GM12878 (cell line): ENCODE results near the gene SVIP. TPM values are rescaled to one million over a fixed set of nuclear protein-coding genes. Genes with fewer than 3 reads are reported as not detected.

Experiments
- ATAC-seq: fragments of 200-7000 bp; cut with Tn5 transposase; 3 replicates; pipeline ENCODE4 v1.9.1; 2020; ENCODE audit warnings: mild to moderate bottlenecking, moderate library complexity
- BruUV-seq: library from RNA; stranded (reverse); fragments of 400-500 nt; replicated peaks from 2 replicates; lab custom pipeline; 2021; lab: Mats Ljungman, UMichigan
- CTCF ChIA-PET: fragments of 300-600 bp; sonication (Branson Sonifier 250); formaldehyde crosslinking; extraction: SDS; loops from one replicate; lab custom pipeline; 2021; ENCODE audit warnings: inconsistent platforms; lab: Yijun Ruan, JAX
- POLR2A ChIA-PET: fragments of 350-600 bp; formaldehyde crosslinking; extraction: SDS; loops from one replicate; lab custom pipeline; 2021; ENCODE audit warnings: inconsistent platforms; lab: Charles Lee
- RAD21 ChIA-PET: fragments of 300-600 bp; sonication (Branson Sonifier 250); formaldehyde crosslinking; loops from one replicate; lab custom pipeline; 2023; ENCODE audit warnings: antibody characterized with exemption; ENCODE audit not compliant: unreplicated experiment; lab: Charles Lee
- SMC1A ChIA-PET: fragments of 300-600 bp; sonication (Branson Sonifier 250); formaldehyde crosslinking; loops from one replicate; lab custom pipeline; 2023; ENCODE audit not compliant: unreplicated experiment, uncharacterized antibody; lab: Charles Lee
- DNase-seq: peaks from one replicate; pipeline ENCODE4 v3.0.0-alpha.2; 2011; ENCODE audit warnings: low read depth, low spot score
- FAIRE-seq: peaks from 3 replicates; lab custom pipeline; 2011; peaks lifted over from hg19 to GRCh38; lab: Jason Lieb, UNC
- H2AFZ ChIP-seq: 2 replicates; pipeline ENCODE4 v1.6.0; 2011; ENCODE audit warnings: low read depth, low read length, control low read depth; ENCODE audit not compliant: control insufficient read depth
- H3K27ac ChIP-seq: 2 replicates; pipeline ENCODE4 v1.5.1; 2011; ENCODE audit warnings: control low read depth; ENCODE audit not compliant: control insufficient read depth, insufficient read depth
- H3K27me3 ChIP-seq, 2 experiments: replicated peaks in 1 of 2; 2 replicates each; pipeline versions ENCODE4 v1.6.0 to v1.6.1; 2011; ENCODE audit warnings: low read length in 1 of 2; ENCODE audit not compliant: control insufficient read depth in 2 of 2, insufficient read depth in 2 of 2
- H3K36me3 ChIP-seq, 2 experiments: 2 replicates each; pipeline ENCODE4 v1.5.1; 2011; ENCODE audit warnings: low read length in 1 of 2; ENCODE audit not compliant: control insufficient read depth in 2 of 2, insufficient read depth in 2 of 2
- H3K4me1 ChIP-seq: 2 replicates; pipeline ENCODE4 v1.6.1; 2011; ENCODE audit warnings: mild to moderate bottlenecking, low read length, moderate library complexity, mixed read lengths; ENCODE audit not compliant: control insufficient read depth, insufficient read depth
- H3K4me2 ChIP-seq: 2 replicates; pipeline ENCODE4 v1.6.0; 2011; ENCODE audit warnings: control low read depth; ENCODE audit not compliant: control insufficient read depth, insufficient read depth
- H3K4me3 ChIP-seq: fragments of 200-600 bp; sonication (generic); 2 replicates; pipeline ENCODE4 v1.5.1; 2016
- H3K79me2 ChIP-seq: 2 replicates; pipeline ENCODE4 v1.6.0; 2011; ENCODE audit warnings: low read length; ENCODE audit not compliant: control insufficient read depth, insufficient read depth
- H3K9ac ChIP-seq: 2 replicates; pipeline ENCODE4 v1.8.0; 2011; ENCODE audit warnings: low read length, control low read depth, mixed read lengths; ENCODE audit not compliant: control insufficient read depth, insufficient read depth
- H3K9me3 ChIP-seq: replicated peaks from 3 replicates; pipeline ENCODE4 v1.5.1; 2011; ENCODE audit warnings: mild to moderate bottlenecking, low read length; ENCODE audit not compliant: control insufficient read depth, insufficient read depth
- H4K20me1 ChIP-seq: 2 replicates; pipeline ENCODE4 v1.6.0; 2011; ENCODE audit not compliant: control insufficient read depth, insufficient read depth
- ATF3 ChIP-seq: IDR thresholded peaks from 2 replicates; pipeline ENCODE4 v1.6.1; 2011; ENCODE audit warnings: low read depth, mild to moderate bottlenecking, low read length, moderate library complexity, borderline replicate concordance; ENCODE audit errors: extremely low read depth
- CEBPZ ChIP-seq: fragments of 150-350 bp; IDR thresholded peaks from 2 replicates; pipeline ENCODE4 v1.6.1; 2016; ENCODE audit warnings: low read depth, low read length
- GATAD2B ChIP-seq: fragments of 450-650 bp; conservative IDR thresholded peaks from 2 replicates; pipeline ENCODE4 v1.6.1; 2017; ENCODE audit warnings: low read depth, mild to moderate bottlenecking, moderate library complexity
- IRF3 ChIP-seq: fragments of 450-650 bp; IDR thresholded peaks from 2 replicates; pipeline ENCODE4 v1.6.1; 2014; ENCODE audit warnings: mild to moderate bottlenecking
- KDM1A ChIP-seq: fragments of 200-600 bp; sonication (generic); IDR thresholded peaks from 2 replicates; pipeline ENCODE4 v1.6.1; 2016; ENCODE audit warnings: borderline replicate concordance
- MEF2A ChIP-seq: IDR thresholded peaks from 2 replicates; pipeline ENCODE4 v1.6.1; 2011; ENCODE audit warnings: low read depth, mild to moderate bottlenecking, low read length, moderate library complexity; ENCODE audit not compliant: insufficient read depth
- MEF2B ChIP-seq: fragments of 450-650 bp; IDR thresholded peaks from 2 replicates; pipeline ENCODE4 v1.6.1; 2018; ENCODE audit warnings: mild to moderate bottlenecking, moderate library complexity; ENCODE audit not compliant: partially characterized antibody, poor library complexity, severe bottlenecking
- PML ChIP-seq: IDR thresholded peaks from 2 replicates; pipeline ENCODE4 v1.6.1; 2012; ENCODE audit warnings: low read length, inconsistent platforms
- RAD51 ChIP-seq: fragments of 450-650 bp; IDR thresholded peaks from 2 replicates; pipeline ENCODE4 v1.6.1; 2016; ENCODE audit warnings: moderate library complexity, mild to moderate bottlenecking, inconsistent platforms
- SIN3A ChIP-seq: IDR thresholded peaks from 2 replicates; pipeline ENCODE4 v1.6.1; 2012; ENCODE audit warnings: low read depth, low read length, improper control_type of control experiment
- SMAD1 ChIP-seq: fragments of 450-650 bp; IDR thresholded peaks from 2 replicates; pipeline ENCODE4 v1.6.1; 2018; ENCODE audit warnings: mild to moderate bottlenecking, low read depth; ENCODE audit not compliant: partially characterized antibody
- SMAD5 ChIP-seq: IDR thresholded peaks from 2 replicates; pipeline ENCODE4 v1.6.1; 2016; ENCODE audit warnings: antibody characterized with exemption, low read depth
- SP1 ChIP-seq: IDR thresholded peaks from one replicate; pipeline ENCODE4 v1.6.1; 2011; ENCODE audit warnings: low read depth, low read length
- ZNF217 ChIP-seq: fragments of 450-650 bp; IDR thresholded peaks from 2 replicates; pipeline ENCODE4 v1.6.1; 2017; ENCODE audit warnings: antibody characterized with exemption, mild to moderate bottlenecking
- WGBS: methylation state at CpG from one replicate; pipeline ENCODE4 v1.1.6; 2016; ENCODE audit warnings: low lambda C conversion rate; ENCODE audit not compliant: insufficient replicate concordance, insufficient coverage; ENCODE audit errors: missing lambda C conversion rate; 5-methylcytosine and 5-hydroxymethylcytosine counted together
- in situ Hi-C: fragments of 300-500 bp; cut with MboI; formaldehyde crosslinking; loops from 9 replicates; pipeline ENCODE4 v1.14.3; 2018; ENCODE audit warnings: mixed read lengths
- intact Hi-C: fragments of 100-400 bp; cut with micrococcal nuclease; formaldehyde crosslinking; loops from one replicate; pipeline ENCODE4 v1.14.2; 2022; ENCODE audit not compliant: unreplicated experiment
- polyA plus RNA-seq, 11 experiments: library from polyadenylated mRNA; depleted of rRNA in 4 of 11; unstranded in 6 of 11; stranded (reverse) in 5 of 11; fragments of >200 nt; fragmentation: Nextera tagmentation in 4 of 11; fragmentation: Illumina TruSeq in 1 of 11; extraction: Ambion mirVana in 4 of 11; extraction: Trizol in 1 of 11; gene quantifications; 1 replicate in 1 of 11; 2 replicates in 10 of 11; pipeline versions ENCODE4 v1.2.1 to v1.2.3, GENCODE V29; 2011 to 2016; ENCODE audit warnings: inconsistent platforms in 2 of 11, missing spikeins in 2 of 11, low read depth in 1 of 11
- total RNA-seq, 4 experiments: library from RNA; depleted of rRNA in 3 of 4; stranded (reverse); fragments of >200 nt in 3 of 4; fragmentation: Illumina TruSeq in 1 of 4; extraction: Trizol in 1 of 4; gene quantifications; 2 replicates each; pipeline versions ENCODE4 v1.2.1 to v1.2.3, GENCODE V29; 2013 to 2021
- TF ChIP-seq, protein P1 (sequence below): fragments of 450-650 bp; conservative IDR thresholded peaks from 2 replicates; pipeline ENCODE4 v1.6.1; 2017; ENCODE audit warnings: mild to moderate bottlenecking, moderate library complexity
- TF ChIP-seq, protein P2 (sequence below): IDR thresholded peaks from 2 replicates; pipeline ENCODE4 v1.6.1; 2012; ENCODE audit warnings: low read depth, low read length, improper control_type of control experiment
- TF ChIP-seq, protein P3 (sequence below): IDR thresholded peaks from 2 replicates; pipeline ENCODE4 v1.6.1; 2012; ENCODE audit warnings: low read depth, low read length, improper control_type of control experiment

Gene SVIP
- total and polyA plus RNA-seq, 10 of the 15 experiments (the other 5 are each of a cell fraction or from before 2014, with no cell fraction given): 17.8 to 78.0 (median 55.4) TPM

DNA sequence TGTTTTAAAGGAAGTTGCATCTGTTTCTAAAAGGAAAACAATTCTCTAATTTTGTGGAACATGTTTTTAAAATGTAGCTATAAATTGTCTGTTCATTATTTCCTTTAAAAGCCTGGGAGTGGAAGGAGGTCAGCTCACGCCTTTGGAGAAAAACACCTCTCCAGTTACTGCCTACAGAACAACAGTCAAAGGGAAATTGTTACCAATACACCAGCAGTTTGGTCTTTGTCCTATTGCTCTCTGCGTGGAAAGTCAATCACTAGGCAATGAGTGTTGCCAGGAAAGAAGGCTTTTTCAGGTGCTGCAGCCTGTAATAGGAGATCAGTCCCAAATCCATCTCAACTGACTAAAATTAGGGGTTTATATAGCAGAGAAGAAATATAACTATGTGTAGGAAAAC, 22.2 kb downstream of the SVIP start:
- CTCF ChIA-PET: interaction anchor here (1.2 to 1.5 kb wide), 2 partner anchors 20 to 21 kb away, joined by 3 to 4 read pairs; no protein-coding TSS in a partner anchor
- no peak overlapping the region for H3K4me3 ChIP-seq
- intact Hi-C loops (no loop called here), in situ Hi-C loops (no loop called here)
- SMC1A ChIA-PET: interaction anchor here (0.6 to 1.6 kb wide), 3 partner anchors 15 to 149 kb away, joined by 3 read pairs; no protein-coding TSS in a partner anchor
- FAIRE-seq (no peak), DNase-seq (no peak), ATAC-seq (no peak)
- RAD21 ChIA-PET: interaction anchor here (1.1 kb wide), 1 partner anchor 20 kb away, joined by 4 read pairs; no protein-coding TSS in a partner anchor
- H3K79me2 ChIP-seq: no peaks in the 10 kb centered on the region
- peaks cover 5% of the 10 kb centered on the region; the same call in 1 of the 2 replicates for H3K4me1 ChIP-seq
- H3K27me3 ChIP-seq: no peaks in the 10 kb centered on the region
- no peak overlapping the region for H3K9ac ChIP-seq
- POLR2A ChIA-PET: no interaction called here
- H3K9me3 ChIP-seq: peaks cover 6% of the 10 kb centered on the region
- no peak overlapping the region for H3K4me2 ChIP-seq
- H3K27ac ChIP-seq: no peak overlapping the region
- BruUV-seq: no TSS peak
- H2AFZ ChIP-seq: no peak overlapping the region
- 59% methylated on average over 2 of the region's 2 CpGs for WGBS
- no peaks in the 10 kb centered on the region; a peak in 1 of 4 replicates for H3K36me3 ChIP-seq
- no peaks in the 10 kb centered on the region for H4K20me1 ChIP-seq
- TF ChIP-seq PML (no peak), KDM1A (no peak), IRF3 (no peak), SMAD5 (no peak), SIN3A (no peak), SMAD1 (no peak), CEBPZ (no peak), ATF3 (no peak), SP1 (no peak), RAD51 (no peak), MEF2B (no peak), ZNF217 (no peak), GATAD2B (no peak), MEF2A (no peak)
- TF ChIP-seq, protein P1, sequence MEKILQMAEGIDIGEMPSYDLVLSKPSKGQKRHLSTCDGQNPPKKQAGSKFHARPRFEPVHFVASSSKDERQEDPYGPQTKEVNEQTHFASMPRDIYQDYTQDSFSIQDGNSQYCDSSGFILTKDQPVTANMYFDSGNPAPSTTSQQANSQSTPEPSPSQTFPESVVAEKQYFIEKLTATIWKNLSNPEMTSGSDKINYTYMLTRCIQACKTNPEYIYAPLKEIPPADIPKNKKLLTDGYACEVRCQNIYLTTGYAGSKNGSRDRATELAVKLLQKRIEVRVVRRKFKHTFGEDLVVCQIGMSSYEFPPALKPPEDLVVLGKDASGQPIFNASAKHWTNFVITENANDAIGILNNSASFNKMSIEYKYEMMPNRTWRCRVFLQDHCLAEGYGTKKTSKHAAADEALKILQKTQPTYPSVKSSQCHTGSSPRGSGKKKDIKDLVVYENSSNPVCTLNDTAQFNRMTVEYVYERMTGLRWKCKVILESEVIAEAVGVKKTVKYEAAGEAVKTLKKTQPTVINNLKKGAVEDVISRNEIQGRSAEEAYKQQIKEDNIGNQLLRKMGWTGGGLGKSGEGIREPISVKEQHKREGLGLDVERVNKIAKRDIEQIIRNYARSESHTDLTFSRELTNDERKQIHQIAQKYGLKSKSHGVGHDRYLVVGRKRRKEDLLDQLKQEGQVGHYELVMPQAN: no peak
- TF ChIP-seq, protein P2, sequence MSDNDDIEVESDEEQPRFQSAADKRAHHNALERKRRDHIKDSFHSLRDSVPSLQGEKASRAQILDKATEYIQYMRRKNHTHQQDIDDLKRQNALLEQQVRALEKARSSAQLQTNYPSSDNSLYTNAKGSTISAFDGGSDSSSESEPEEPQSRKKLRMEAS: no peak
- TF ChIP-seq, protein P3, sequence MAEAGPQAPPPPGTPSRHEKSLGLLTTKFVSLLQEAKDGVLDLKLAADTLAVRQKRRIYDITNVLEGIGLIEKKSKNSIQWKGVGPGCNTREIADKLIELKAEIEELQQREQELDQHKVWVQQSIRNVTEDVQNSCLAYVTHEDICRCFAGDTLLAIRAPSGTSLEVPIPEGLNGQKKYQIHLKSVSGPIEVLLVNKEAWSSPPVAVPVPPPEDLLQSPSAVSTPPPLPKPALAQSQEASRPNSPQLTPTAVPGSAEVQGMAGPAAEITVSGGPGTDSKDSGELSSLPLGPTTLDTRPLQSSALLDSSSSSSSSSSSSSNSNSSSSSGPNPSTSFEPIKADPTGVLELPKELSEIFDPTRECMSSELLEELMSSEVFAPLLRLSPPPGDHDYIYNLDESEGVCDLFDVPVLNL: no peak
